ENCODE data around the gene UBALD2.
"Not testable (repeated sequence)": the region's sequence is repeated elsewhere in the genome, so short reads cannot be mapped to it uniquely, and the experiment has no call there.

UBALD2 gene

GRCh38 chr17:76266244-76266938, 1.2 kb downstream of the UBALD2 start:
- no peak for DNase-seq

- DNase-seq, result no peak
Measured at GRCh38 chr17:76267051-76267576, 2.0 kb downstream of the UBALD2 start.

- not testable (repeated sequence) for DNase-seq
Measured at GRCh38 chr17:76267581-76268001, 2.4 kb downstream of the UBALD2 start.

- DNase-seq, result no peak
Measured at GRCh38 chr17:76268015-76268749, 3.0 kb downstream of the UBALD2 start.

- no peak for DNase-seq
Measured at GRCh38 chr17:76268991-76269981, 4.1 kb downstream of the UBALD2 start.

- no peak for DNase-seq
Measured at GRCh38 chr17:76270127-76270592, 5.0 kb downstream of the UBALD2 start.

- DNase-seq, result no peak
Measured at GRCh38 chr17:76270770-76271668, 5.9 kb downstream of the UBALD2 start.

GRCh38 chr17:76271669-76272540, 6.8 kb downstream of the UBALD2 start:
- DNase-seq, result no peak

GRCh38 chr17:76272541-76273444, 7.6 kb downstream of the UBALD2 start:
- no peak for DNase-seq

- no peak for DNase-seq
Measured at GRCh38 chr17:76273445-76274111, 8.4 kb downstream of the UBALD2 start.

- DNase-seq, result no peak
Measured at GRCh38 chr17:76274112-76274956, 9.2 kb downstream of the UBALD2 start.

- DNase-seq, result no peak
Measured at GRCh38 chr17:76275382-76276068, 10.4 kb downstream of the UBALD2 start.

- no peak for DNase-seq
Measured at GRCh38 chr17:76276069-76276431, 10.9 kb downstream of the UBALD2 start.

- DNase-seq, result no peak
Measured at GRCh38 chr17:76276461-76277299, 11.5 kb downstream of the UBALD2 start.

GRCh38 chr17:76277300-76278267, 12.4 kb downstream of the UBALD2 start:
- DNase-seq, result no peak

Measured in NCI-H1436 (cell line).